GM13976 (cell line): ENCODE data around the gene SH3BGRL.
"Not testable (repeated sequence)": the region's sequence is repeated elsewhere in the genome, so short reads cannot be mapped to it uniquely, and the experiment has no call there.

Experiments
- DNase-seq: peaks from one replicate; pipeline ENCODE4 v3.0.0; 2012; ENCODE audit warnings: low spot score
- CTCF ChIP-seq: IDR thresholded peaks from 2 replicates; pipeline ENCODE4 v1.5.1; 2012; ENCODE audit warnings: borderline replicate concordance, mild to moderate bottlenecking; ENCODE audit not compliant: insufficient read depth; ENCODE audit errors: extremely low read depth, missing control alignments, control extremely low read depth
- in situ Hi-C: fragments of 300-500 bp; cut with MboI; formaldehyde crosslinking; loops from one replicate; pipeline ENCODE4 v1.12.0; 2022; ENCODE audit warnings: low sequenced_read_pairs, mixed read lengths, inconsistent platforms; ENCODE audit not compliant: unreplicated experiment

SH3BGRL gene

DNA sequence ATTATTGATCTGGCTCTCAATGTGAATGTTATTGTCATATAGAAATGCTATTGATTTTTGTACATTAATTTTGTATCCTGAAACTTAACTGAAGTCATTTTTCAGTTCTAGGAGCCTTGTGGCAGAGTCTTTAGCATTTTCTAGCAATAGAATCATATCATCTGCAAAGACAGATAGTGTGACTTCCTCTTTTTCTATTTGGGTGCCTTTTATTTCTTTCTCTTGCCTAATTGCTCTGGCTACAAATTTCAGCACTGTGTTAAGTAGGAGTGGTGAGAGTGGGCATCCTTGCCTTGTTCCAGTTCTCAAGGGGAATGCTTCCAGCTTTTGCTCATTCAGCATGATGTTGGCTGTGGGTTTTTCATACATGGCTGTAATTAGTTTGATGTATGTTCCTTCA lies 102.7 kb downstream of the SH3BGRL start:
- in situ Hi-C loops, result no loop called here
- DNase-seq, result no peak
- no peak for TF ChIP-seq CTCF

DNA sequence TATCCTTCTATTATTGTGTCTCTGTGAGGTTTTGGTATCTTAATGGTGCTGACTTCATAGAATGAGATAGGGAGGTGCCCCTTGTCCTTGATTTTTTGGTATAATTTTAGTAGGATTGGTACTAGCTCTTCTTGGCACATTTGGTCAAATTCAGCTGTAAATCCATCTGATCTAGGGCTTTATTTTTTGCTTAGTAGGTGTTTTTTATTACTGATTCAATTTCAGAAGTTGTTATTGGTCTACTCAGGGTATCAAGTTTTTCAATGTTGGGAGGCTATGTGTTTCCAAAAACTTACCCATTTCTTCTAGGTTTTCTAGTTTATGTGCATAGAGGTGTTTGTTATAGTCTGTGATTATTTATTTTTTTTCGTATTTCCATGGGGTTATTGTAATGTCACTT lies 103.3 kb downstream of the SH3BGRL start:
- in situ Hi-C loops, result no loop called here
- no peak for TF ChIP-seq CTCF
- DNase-seq, result no peak

DNA sequence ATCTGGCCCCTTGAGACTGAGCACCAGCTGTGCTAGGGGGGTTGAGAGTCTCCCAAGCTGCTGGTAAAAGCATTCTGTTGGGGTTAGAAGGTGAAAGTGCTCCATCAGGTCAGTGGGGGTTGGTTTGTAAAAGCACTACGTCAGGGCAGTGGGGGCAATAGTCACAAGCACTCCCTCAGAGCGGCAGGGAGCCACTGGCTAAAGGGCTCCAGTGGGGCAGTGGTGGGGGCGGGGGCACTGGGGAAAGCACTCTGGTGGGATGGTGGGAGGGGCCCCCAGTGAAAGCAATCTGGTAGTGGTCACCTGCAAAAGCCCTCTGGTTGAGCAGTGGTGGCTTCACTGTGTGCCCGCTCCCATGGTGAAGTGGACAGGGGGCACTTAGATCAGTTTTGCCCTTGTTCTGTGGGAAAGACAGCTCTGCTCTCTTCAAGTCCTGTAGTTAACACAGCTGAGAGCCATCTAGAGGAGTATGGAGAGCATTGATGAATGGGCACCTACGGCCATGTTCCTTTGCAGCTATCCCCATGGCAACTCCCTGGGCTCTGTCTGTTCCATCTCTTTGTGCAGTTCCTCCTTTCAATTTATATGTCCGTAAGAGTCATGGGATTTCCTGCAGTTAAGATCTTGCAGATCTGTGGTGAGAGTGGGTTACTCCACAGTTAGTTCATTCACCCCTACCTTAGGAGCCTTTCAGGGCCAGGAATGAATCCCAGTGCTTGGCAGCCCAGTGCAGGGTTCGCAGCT lies 106.4 kb downstream of the SH3BGRL start:
- DNase-seq, result no peak
- no peak for TF ChIP-seq CTCF
- in situ Hi-C loops, result no loop called here

DNA sequence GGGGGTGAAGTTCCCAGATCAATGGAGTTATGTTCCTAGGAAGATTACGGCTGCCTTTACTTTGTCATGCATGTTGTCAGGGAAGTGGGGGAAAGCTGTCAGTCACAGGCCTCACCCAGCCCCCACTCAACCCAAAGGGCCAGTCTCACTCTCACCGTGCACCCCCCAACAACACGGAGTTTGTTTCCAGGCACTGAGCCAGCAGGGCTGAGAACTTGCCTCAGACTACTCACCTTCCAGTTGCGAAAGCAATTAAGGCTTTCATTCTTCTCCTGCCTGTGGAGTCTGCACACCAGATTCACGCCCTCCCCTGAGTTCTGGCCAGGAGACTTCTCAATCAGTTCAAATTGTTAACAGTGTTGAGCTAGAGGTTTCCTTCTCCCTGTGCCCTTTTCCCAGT lies 114.3 kb downstream of the SH3BGRL start:
- in situ Hi-C loops, result no loop called here
- TF ChIP-seq CTCF, result no peak

DNA sequence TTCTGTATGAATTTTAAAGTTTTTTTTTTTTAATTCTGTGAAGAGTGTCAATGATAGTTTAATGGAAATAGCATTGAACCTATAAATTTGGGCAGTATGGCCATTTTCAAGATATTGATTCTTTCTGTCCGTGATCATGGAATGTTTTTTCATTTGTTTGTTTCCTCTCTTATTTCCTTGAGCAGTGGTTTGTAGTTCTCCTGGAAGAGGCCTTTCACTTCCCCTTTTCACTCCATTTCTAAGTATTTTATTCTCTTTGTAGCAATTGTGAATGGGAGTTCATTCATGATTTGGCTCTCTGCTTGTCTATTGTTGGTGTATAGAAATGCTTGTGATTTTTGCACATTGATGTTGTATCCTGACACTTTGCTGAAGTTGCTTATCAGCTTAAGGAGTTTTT lies 129.8 kb downstream of the SH3BGRL start:
- in situ Hi-C loops, DNase-seq: not testable (repeated sequence)

More for the DNA sequence above, 114.3 kb downstream of the SH3BGRL start:
- DNase-seq, result no peak

GRCh38 chrX:81336455-81337152 lies 134.7 kb downstream of the SH3BGRL start:
- DNase-seq, result no peak
- in situ Hi-C loops, result no loop called here
- TF ChIP-seq CTCF, result no peak

DNA sequence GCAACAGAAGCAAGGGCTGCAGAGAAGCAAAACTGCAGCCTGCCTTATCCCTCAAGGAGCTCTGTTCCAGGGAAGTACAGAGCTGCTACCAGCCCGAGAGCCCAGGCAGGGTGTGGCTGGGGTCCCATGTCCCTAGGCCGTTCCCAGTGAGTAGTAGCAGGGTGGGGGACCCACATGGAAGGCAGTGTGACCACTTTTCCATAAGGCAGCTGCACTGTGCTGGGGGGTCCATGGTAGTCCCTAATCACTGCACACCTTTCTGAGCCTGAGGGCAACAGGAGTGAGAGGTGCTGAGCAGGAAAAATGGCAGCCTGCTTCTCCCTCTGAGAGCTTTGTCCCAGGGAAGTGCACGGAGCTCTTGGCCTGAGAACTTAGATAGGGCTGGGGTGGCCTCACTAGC lies 135.9 kb downstream of the SH3BGRL start:
- in situ Hi-C loops, result no loop called here
- no peak for TF ChIP-seq CTCF

More for the DNA sequence above, 135.9 kb downstream of the SH3BGRL start:
- DNase-seq, result no peak
